HepG2 (cell line): ENCODE results near the gene HOXA13. TPM values are rescaled to one million over a fixed set of nuclear protein-coding genes. Genes with fewer than 3 reads are reported as not detected.

ENCODE experiments used
- ATAC-seq: fragments of 200-7000 bp; cut with Tn5 transposase; 3 replicates; pipeline ENCODE4 v1.9.1; 2020; ENCODE audit warnings: mild to moderate bottlenecking, moderate library complexity
- BruUV-seq: library from RNA; stranded (reverse); fragments of 400-500 nt; replicated peaks from 2 replicates; lab custom pipeline; 2021; lab: Mats Ljungman, UMichigan
- CTCF ChIA-PET: fragments of 300-600 bp; formaldehyde crosslinking; extraction: SDS; loops from one replicate; lab custom pipeline; 2021; ENCODE audit warnings: low total read pairs, inconsistent platforms, low intra/inter-chr PET ratio; lab: Yijun Ruan, JAX
- POLR2A ChIA-PET: fragments of 350-600 bp; sonication (Branson Sonifier 250); formaldehyde crosslinking; loops from one replicate; lab custom pipeline; 2020; ENCODE audit warnings: antibody characterized with exemption, inconsistent platforms; lab: Yijun Ruan, JAX
- DNase-seq: peaks from one replicate; pipeline ENCODE4 v3.0.0-alpha.2; 2015; ENCODE audit warnings: low spot score
- FAIRE-seq: peaks from 3 replicates; lab custom pipeline; 2011; peaks lifted over from hg19 to GRCh38; lab: Jason Lieb, UNC
- H2AFZ ChIP-seq: one replicate; pipeline ENCODE4 v1.6.1; 2011; ENCODE audit warnings: low read length, inconsistent platforms
- H3K27ac ChIP-seq: fragments of 300-600 bp; 3 replicates; pipeline ENCODE4 v1.8.0; 2011; ENCODE audit warnings: mixed run types, mild to moderate bottlenecking, mixed read lengths, low read length, inconsistent platforms; ENCODE audit not compliant: insufficient read depth; ENCODE audit errors: extremely low read length
- H3K27me3 ChIP-seq, 2 experiments: fragments of 200-600 bp in 1 of 2; 2 replicates in 1 of 2; 3 replicates in 1 of 2; pipeline versions ENCODE4 v1.6.0 to v1.8.0; 2011; ENCODE audit warnings: low read length in 2 of 2, mild to moderate bottlenecking in 2 of 2, moderate library complexity in 2 of 2, inconsistent platforms in 1 of 2; ENCODE audit not compliant: insufficient read depth in 2 of 2, control insufficient read depth in 1 of 2
- H3K36me3 ChIP-seq, 2 experiments: fragments of 200-600 bp in 1 of 2; replicated peaks in 1 of 2; 2 replicates in 1 of 2; 3 replicates in 1 of 2; pipeline versions ENCODE4 v1.5.1 to v1.8.0; 2011; ENCODE audit warnings: low read length in 2 of 2, inconsistent platforms in 1 of 2; ENCODE audit not compliant: insufficient read depth in 2 of 2, control insufficient read depth in 1 of 2
- H3K4me1 ChIP-seq: 2 replicates; pipeline ENCODE4 v1.5.1; 2012; ENCODE audit warnings: low read length, inconsistent platforms; ENCODE audit not compliant: insufficient read depth
- H3K4me2 ChIP-seq: 2 replicates; pipeline ENCODE4 v1.6.0; 2011; ENCODE audit warnings: low read depth, low read length, inconsistent platforms
- H3K4me3 ChIP-seq, 3 experiments: fragments of 200-600 bp in 1 of 3; sonication (generic), shearing (Covaris generic) in 1 of 3; replicated peaks in 1 of 3; 2 replicates each; pipeline ENCODE4 v1.5.1; 2011 to 2016; ENCODE audit warnings: low read length in 3 of 3, inconsistent platforms in 2 of 3, low read depth in 2 of 3, mild to moderate bottlenecking in 2 of 3, control low read depth in 1 of 3, mixed read lengths in 1 of 3; ENCODE audit not compliant: insufficient read depth in 1 of 3
- H3K79me2 ChIP-seq: one replicate; pipeline ENCODE4 v1.6.1; 2011; ENCODE audit warnings: low read length, inconsistent platforms; ENCODE audit not compliant: insufficient read depth
- H3K9ac ChIP-seq: 2 replicates; pipeline ENCODE4 v1.6.0; 2011; ENCODE audit warnings: mild to moderate bottlenecking, low read depth, low read length, inconsistent platforms; ENCODE audit not compliant: insufficient read depth
- H3K9me3 ChIP-seq: 2 replicates; pipeline ENCODE4 v1.5.1; 2012; ENCODE audit warnings: mild to moderate bottlenecking, low read length
- H4K20me1 ChIP-seq: 2 replicates; pipeline ENCODE4 v1.6.0; 2011; ENCODE audit warnings: inconsistent platforms, mild to moderate bottlenecking, low read length, moderate library complexity; ENCODE audit not compliant: insufficient read depth
- MYPOP ChIP-seq: sonication (generic); formaldehyde crosslinking; IDR thresholded peaks from 2 replicates; pipeline ENCODE4 v1.8.1; 2023; ENCODE audit warnings: mild to moderate bottlenecking, moderate library complexity, missing genetic modification reagents
- NPAS2 ChIP-seq: sonication (generic); formaldehyde crosslinking; IDR thresholded peaks from 2 replicates; pipeline ENCODE4 v1.8.0; 2022; ENCODE audit warnings: mild to moderate bottlenecking, missing genetic modification reagents, borderline replicate concordance
- TSC22D2 ChIP-seq: sonication (generic); formaldehyde crosslinking; IDR thresholded peaks from 2 replicates; pipeline ENCODE4 v1.5.1; 2020; ENCODE audit warnings: missing genetic modification reagents, mild to moderate bottlenecking, borderline replicate concordance
- WGBS: methylation state at CpG from one replicate; pipeline ENCODE4 v1.1.6; 2017; ENCODE audit warnings: low lambda C conversion rate; 5-methylcytosine and 5-hydroxymethylcytosine counted together
- in situ Hi-C: cut with HindIII; loops from 2 replicates; pipeline ENCODE4 v1.10.0; 2017; ENCODE audit warnings: low pct_unique_long_range_greater_than_20kb; ENCODE audit not compliant: extremely low pct_ligation_motif_present
- intact Hi-C: fragments of 100-400 bp; cut with micrococcal nuclease; formaldehyde crosslinking; loops from one replicate; pipeline ENCODE4 v1.10.0; 2022; ENCODE audit not compliant: unreplicated experiment
- polyA plus RNA-seq, 8 experiments: library from polyadenylated mRNA; depleted of rRNA in 3 of 8; stranded (reverse) in 7 of 8; unstranded in 1 of 8; fragments of >200 nt; fragmentation: Illumina TruSeq in 4 of 8; extraction: Trizol in 4 of 8; gene quantifications; 2 replicates each; pipeline versions ENCODE4 v1.2.1 to v1.2.3, GENCODE V29; 2011 to 2016; ENCODE audit warnings: low read depth in 4 of 8, missing spikeins in 1 of 8, mixed read lengths in 1 of 8; ENCODE audit not compliant: insufficient read depth in 1 of 8
- total RNA-seq, 5 experiments: library from RNA; depleted of rRNA; stranded (reverse); fragments of >200 nt; fragmentation: Illumina TruSeq; extraction: Trizol; gene quantifications; 2 replicates each; pipeline ENCODE4 v1.2.3, GENCODE V29; 2016; ENCODE audit warnings: low read depth in 1 of 5

The HOXA13 gene
- total and polyA plus RNA-seq, 2 of the 13 experiments (the other 11 are each of a cell fraction or from before 2014, with no cell fraction given), result 0.01 to 0.04 TPM

- no peak for TF ChIP-seq MYPOP (CRISPR knock-in tag)
Measured at GRCh38 chr7:27247000-27247399, 47.1 kb upstream of the HOXA13 start (continued).

GRCh38 chr7:27245798-27246691, 46.2 kb upstream of the HOXA13 start:
- Histone ChIP-seq H4K20me1 (no peaks in the 10 kb centered on the region), H3K4me2 (no peak overlapping the region), H3K36me3 (no peaks in the 10 kb centered on the region), H3K4me1 (no peaks in the 10 kb centered on the region), H3K9ac (no peak overlapping the region), H3K9me3 (no peaks in the 10 kb centered on the region), H3K4me3 (no peak overlapping the region), H2AFZ (no peak overlapping the region), H3K79me2 (no peaks in the 10 kb centered on the region), H3K27ac (no peak overlapping the region), H3K27me3 (peaks cover 10 to 86% of the 10 kb centered on the region in 2 experiments; a peak in 4 of 5 replicates)
- 69% methylated on average over 65 of the region's 90 CpGs for whole genome bisulfite sequencing
- ChIA-PET CTCF (no interaction called here), POLR2A (no interaction called here)
- DNase-seq (no peak), ATAC-seq (no peak; the same call in 2 of the 3 replicates), FAIRE-seq (no peak)
- in situ Hi-C loops, result no loop called here
- no TSS peak for BruUV-seq
- intact Hi-C loops, result no loop called here
- TF ChIP-seq TSC22D2, result no peak

GRCh38 chr7:27245124-27245797, 45.4 kb upstream of the HOXA13 start:
- no peaks in the 10 kb centered on the region for H3K79me2 ChIP-seq
- TF ChIP-seq NPAS2 (CRISPR knock-in tag), result no peak
- TF ChIP-seq, all 625 proteins: peak for 0
- 84% methylated on average over 25 of the region's 37 CpGs for WGBS
- Histone ChIP-seq H3K9me3 (no peaks in the 10 kb centered on the region), H4K20me1 (no peaks in the 10 kb centered on the region), H3K27me3 (peaks cover 13 to 86% of the 10 kb centered on the region in 2 experiments; a peak in 4 of 5 replicates), H3K9ac (no peak overlapping the region), H3K36me3 (no peaks in the 10 kb centered on the region), H2AFZ (no peak overlapping the region), H3K4me2 (no peak overlapping the region), H3K4me3 (no peak overlapping the region), H3K27ac (no peak overlapping the region), H3K4me1 (no peaks in the 10 kb centered on the region)
- ChIA-PET CTCF (no interaction called here), POLR2A (no interaction called here)
- no peak for FAIRE-seq
- intact Hi-C loops, result no loop called here
- in situ Hi-C loops, result no loop called here
- no peak for DNase-seq
- ATAC-seq, result no peak
- BruUV-seq, result no TSS peak
